Measurements from ENCODE around the gene RYR2. TPM values are rescaled to one million over a fixed set of nuclear protein-coding genes. Genes with fewer than 3 reads are reported as not detected.

The RYR2 gene
- total RNA-seq, 1 experiment from 2014 or later: 2.8 TPM

DNA sequence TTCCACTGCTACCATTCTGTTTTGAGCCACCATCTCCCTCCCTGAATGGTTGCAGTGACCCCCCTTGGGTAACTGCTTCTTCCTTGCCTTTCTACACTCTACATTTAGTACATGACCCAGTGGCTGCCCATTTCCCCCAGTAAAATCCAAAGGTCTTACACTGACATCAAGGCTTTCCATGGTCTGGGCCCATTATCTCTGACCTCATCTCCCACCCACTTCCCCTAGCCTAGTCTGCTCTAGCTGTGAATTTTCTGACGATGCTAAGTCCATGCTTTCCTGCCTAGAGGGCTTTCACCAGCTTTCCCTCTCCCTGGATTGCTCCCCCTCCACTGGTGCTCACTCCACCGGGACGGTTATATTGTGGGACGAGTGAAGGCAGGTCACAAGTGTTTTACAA, 219.2 kb downstream of the RYR2 start:
- ChIA-PET CTCF (no interaction called here), POLR2A (ENCODE audit: low non-redundant PET) (no interaction called here)
- no peaks in the 10 kb centered on the region for H3K9me3 ChIP-seq (ENCODE audit: low read depth, low read length, poor library complexity, severe bottlenecking)
- H3K36me3 ChIP-seq (ENCODE audit: insufficient read depth, low read length, poor library complexity, severe bottlenecking): no peaks in the 10 kb centered on the region
- TF ChIP-seq EZH2 (IDR thresholded peaks at IDR 0.05; ENCODE audit: borderline replicate concordance, low read depth, low read length, poor library complexity, severe bottlenecking): no peak
- TF ChIP-seq, protein P1, sequence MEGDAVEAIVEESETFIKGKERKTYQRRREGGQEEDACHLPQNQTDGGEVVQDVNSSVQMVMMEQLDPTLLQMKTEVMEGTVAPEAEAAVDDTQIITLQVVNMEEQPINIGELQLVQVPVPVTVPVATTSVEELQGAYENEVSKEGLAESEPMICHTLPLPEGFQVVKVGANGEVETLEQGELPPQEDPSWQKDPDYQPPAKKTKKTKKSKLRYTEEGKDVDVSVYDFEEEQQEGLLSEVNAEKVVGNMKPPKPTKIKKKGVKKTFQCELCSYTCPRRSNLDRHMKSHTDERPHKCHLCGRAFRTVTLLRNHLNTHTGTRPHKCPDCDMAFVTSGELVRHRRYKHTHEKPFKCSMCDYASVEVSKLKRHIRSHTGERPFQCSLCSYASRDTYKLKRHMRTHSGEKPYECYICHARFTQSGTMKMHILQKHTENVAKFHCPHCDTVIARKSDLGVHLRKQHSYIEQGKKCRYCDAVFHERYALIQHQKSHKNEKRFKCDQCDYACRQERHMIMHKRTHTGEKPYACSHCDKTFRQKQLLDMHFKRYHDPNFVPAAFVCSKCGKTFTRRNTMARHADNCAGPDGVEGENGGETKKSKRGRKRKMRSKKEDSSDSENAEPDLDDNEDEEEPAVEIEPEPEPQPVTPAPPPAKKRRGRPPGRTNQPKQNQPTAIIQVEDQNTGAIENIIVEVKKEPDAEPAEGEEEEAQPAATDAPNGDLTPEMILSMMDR (conservative IDR thresholded peaks at IDR 0.05; ENCODE audit: low read depth, low read length): no peak
- H3K27ac ChIP-seq (ENCODE audit: low read depth, low read length, poor library complexity, severe bottlenecking): no peak overlapping the region
- intact Hi-C loops (cut with micrococcal nuclease; ENCODE audit: unreplicated experiment): no loop called here
- H3K27me3 ChIP-seq (replicated peaks; ENCODE audit: insufficient read depth, low read depth, low read length, poor library complexity): no peaks in the 10 kb centered on the region
- H3K4me3 ChIP-seq (ENCODE audit: low read depth, low read length, poor library complexity, severe bottlenecking): no peak overlapping the region
- DNase-seq (ENCODE audit: low spot score): no peak
- no peaks in the 10 kb centered on the region for H3K4me1 ChIP-seq (ENCODE audit: insufficient read depth, low read length, poor library complexity, severe bottlenecking)
- BruUV-seq (replicated peaks): no TSS peak

DNA sequence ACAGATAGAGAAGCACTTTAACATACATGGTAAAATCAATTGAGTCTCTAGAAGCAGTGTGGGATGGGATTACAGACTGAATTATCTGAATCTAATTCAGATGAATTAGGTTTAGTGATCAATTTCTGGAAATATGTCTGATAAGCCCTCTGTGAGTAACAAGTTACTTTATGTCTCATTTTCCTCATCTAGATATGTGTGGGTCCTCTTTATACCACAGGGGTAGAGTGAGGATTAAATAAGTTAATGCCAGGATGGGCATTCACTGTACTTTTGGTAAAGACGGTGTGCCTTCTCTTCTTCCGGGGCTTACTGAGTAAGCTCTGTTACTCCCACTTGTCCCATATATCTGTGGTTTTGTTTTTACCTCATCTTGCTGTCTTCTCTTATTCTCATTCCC, 225.8 kb downstream of the RYR2 start:
- CTCF ChIA-PET: no interaction called here
- Histone ChIP-seq H3K9me3 (ENCODE audit: low read depth, low read length, poor library complexity, severe bottlenecking) (no peaks in the 10 kb centered on the region), H3K27me3 (replicated peaks; ENCODE audit: insufficient read depth, low read depth, low read length, poor library complexity) (no peaks in the 10 kb centered on the region), H3K4me1 (ENCODE audit: insufficient read depth, low read length, poor library complexity, severe bottlenecking) (no peaks in the 10 kb centered on the region), H3K36me3 (ENCODE audit: insufficient read depth, low read length, poor library complexity, severe bottlenecking) (no peaks in the 10 kb centered on the region), H3K27ac (ENCODE audit: low read depth, low read length, poor library complexity, severe bottlenecking) (no peak overlapping the region), H3K4me3 (ENCODE audit: low read depth, low read length, poor library complexity, severe bottlenecking) (no peak overlapping the region)
- no peak for DNase-seq (ENCODE audit: low spot score)
- TF ChIP-seq, protein P1 (conservative IDR thresholded peaks at IDR 0.05; ENCODE audit: low read depth, low read length): no peak
- TF ChIP-seq EZH2 (IDR thresholded peaks at IDR 0.05; ENCODE audit: borderline replicate concordance, low read depth, low read length, poor library complexity, severe bottlenecking): no peak
- intact Hi-C loops (cut with micrococcal nuclease; ENCODE audit: unreplicated experiment): no loop called here
- POLR2A ChIA-PET (ENCODE audit: low non-redundant PET): no interaction called here
- no TSS peak for BruUV-seq (replicated peaks)

GRCh38 chr1:237269938-237270337, 228.0 kb downstream of the RYR2 start:
- no TSS peak for BruUV-seq (replicated peaks)
- no peaks in the 10 kb centered on the region for H3K9me3 ChIP-seq (ENCODE audit: low read depth, low read length, poor library complexity, severe bottlenecking)
- intact Hi-C loops (cut with micrococcal nuclease; ENCODE audit: unreplicated experiment): no loop called here
- ChIA-PET CTCF (no interaction called here), POLR2A (ENCODE audit: low non-redundant PET) (no interaction called here)
- H3K4me1 ChIP-seq (ENCODE audit: insufficient read depth, low read length, poor library complexity, severe bottlenecking): no peaks in the 10 kb centered on the region
- no peak for TF ChIP-seq EZH2 (IDR thresholded peaks at IDR 0.05; ENCODE audit: borderline replicate concordance, low read depth, low read length, poor library complexity, severe bottlenecking)
- TF ChIP-seq, protein P1 (conservative IDR thresholded peaks at IDR 0.05; ENCODE audit: low read depth, low read length): no peak
- no peak overlapping the region for H3K4me3 ChIP-seq (ENCODE audit: low read depth, low read length, poor library complexity, severe bottlenecking)
- DNase-seq (ENCODE audit: low spot score): no peak
- H3K27me3 ChIP-seq (replicated peaks; ENCODE audit: insufficient read depth, low read depth, low read length, poor library complexity): no peaks in the 10 kb centered on the region
- H3K36me3 ChIP-seq (ENCODE audit: insufficient read depth, low read length, poor library complexity, severe bottlenecking): no peaks in the 10 kb centered on the region
- no peak overlapping the region for H3K27ac ChIP-seq (ENCODE audit: low read depth, low read length, poor library complexity, severe bottlenecking)

Data from A673 (cell line).